DMS79 treated with DMSO at 0.1 percent for 48 hours (cell line): ENCODE results near the gene KLHL30.

Source experiments
- DNase-seq: peaks from one replicate; lab custom pipeline; 2025; lab: John Stamatoyannopoulos, UW

Gene KLHL30

GRCh38 chr2:238119756-238120462 lies 18.6 kb upstream of the KLHL30 start:
- DNase-seq: no peak

GRCh38 chr2:238120463-238121298 lies 17.8 kb upstream of the KLHL30 start:
- DNase-seq: no peak

GRCh38 chr2:238121511-238122286 lies 16.8 kb upstream of the KLHL30 start:
- DNase-seq: no peak

- no peak for DNase-seq
Measured at GRCh38 chr2:238122287-238123217, 15.9 kb upstream of the KLHL30 start.

GRCh38 chr2:238123218-238123971 lies 15.1 kb upstream of the KLHL30 start:
- no peak for DNase-seq

DNA sequence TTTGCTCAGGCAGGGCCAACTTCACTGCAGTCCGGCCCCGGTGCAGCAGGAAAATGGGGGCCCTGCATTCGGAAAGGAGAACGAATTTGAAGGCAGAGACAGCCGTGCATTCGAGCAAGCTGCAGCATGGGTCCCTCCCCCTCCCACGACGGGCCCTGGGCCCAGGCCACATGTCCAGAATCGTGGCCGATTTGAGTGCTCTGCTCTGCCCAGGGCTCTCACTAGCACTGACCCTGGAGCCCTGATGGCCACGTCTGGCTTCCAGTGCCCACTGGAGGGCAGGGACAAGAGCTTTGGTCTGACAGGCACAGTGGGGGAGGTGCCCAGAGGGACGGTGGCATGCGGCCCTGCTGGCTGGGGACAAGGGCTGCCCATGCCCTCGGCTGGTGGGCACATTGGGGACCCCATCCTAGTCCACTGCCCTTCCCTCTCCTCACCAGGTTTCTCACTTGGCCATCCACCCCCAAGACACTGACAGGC lies 14.4 kb upstream of the KLHL30 start:
- DNase-seq: no peak

GRCh38 chr2:238124488-238125126 lies 13.9 kb upstream of the KLHL30 start:
- DNase-seq: no peak

- DNase-seq: no peak
Measured at GRCh38 chr2:238125127-238125885, 13.2 kb upstream of the KLHL30 start.

GRCh38 chr2:238126338-238126737 lies 12.1 kb upstream of the KLHL30 start:
- no peak for DNase-seq

GRCh38 chr2:238126775-238127164 lies 11.7 kb upstream of the KLHL30 start:
- DNase-seq: no peak

- DNase-seq: no peak
Measured at GRCh38 chr2:238127165-238128060, 11.1 kb upstream of the KLHL30 start.

- DNase-seq: no peak
Measured at GRCh38 chr2:238128061-238128440, 10.4 kb upstream of the KLHL30 start.

DNA sequence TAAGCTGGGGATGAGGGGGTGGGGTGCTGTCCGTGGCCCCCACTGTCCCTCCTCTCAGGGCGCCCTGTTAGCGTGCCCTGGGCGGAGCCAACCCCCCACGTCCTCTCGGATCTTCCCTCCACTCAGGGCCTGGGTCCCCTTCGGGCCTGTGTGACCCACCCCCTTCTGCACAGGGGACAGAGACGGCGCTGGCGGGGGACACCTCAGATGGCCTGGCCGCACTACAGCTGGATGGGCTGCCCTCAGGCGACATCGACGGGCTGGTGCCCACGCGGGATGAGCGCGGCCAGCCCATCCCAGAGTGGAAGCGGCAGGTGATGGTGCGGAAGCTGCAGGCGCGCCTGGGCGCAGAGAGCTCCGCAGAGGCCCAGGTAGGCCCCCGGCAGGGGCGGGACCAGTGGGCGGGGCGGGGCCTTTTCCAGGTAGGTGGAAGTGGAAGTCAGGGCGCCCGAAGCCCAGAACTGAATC lies 9.9 kb upstream of the KLHL30 start:
- no peak for DNase-seq

GRCh38 chr2:238129166-238130010 lies 9.1 kb upstream of the KLHL30 start:
- no peak for DNase-seq

DNA sequence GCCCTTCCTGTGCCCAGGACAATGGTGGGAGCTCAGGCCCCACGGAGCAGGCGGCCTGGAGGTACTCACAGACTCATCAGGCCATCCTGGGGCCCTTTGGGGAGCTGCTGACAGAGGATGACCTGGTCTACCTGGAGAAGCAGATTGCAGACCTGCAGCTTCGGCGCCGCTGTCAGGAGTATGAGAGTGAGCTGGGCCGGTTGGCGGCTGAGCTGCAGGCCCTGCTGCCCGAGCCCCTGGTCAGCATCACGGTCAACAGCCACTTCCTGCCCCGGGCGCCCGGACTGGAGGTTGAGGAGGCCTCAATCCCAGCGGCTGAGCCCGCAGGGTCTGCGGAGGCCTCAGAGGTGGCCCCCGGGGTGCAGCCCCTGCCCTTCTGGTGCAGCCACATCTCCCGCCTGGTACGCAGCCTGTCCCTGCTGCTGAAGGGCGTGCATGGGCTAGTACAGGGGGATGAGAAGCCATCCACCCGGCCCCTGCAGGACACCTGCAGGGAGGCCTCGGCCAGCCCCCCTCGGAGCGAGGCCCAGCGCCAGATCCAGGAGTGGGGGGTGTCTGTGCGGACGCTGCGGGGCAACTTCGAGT lies 8.3 kb upstream of the KLHL30 start:
- no peak for DNase-seq

GRCh38 chr2:238130696-238131628 lies 7.5 kb upstream of the KLHL30 start:
- DNase-seq: no peak
